Stimulated activated CD4-positive, alpha-beta T cell treated with anti-CD3 and anti-CD28 coated beads, Interleukin-15, amount 100 ng/mL, for 48 hours (primary cell): ENCODE data around the gene REL.
"Not testable (repeated sequence)": the region's sequence is repeated elsewhere in the genome, so short reads cannot be mapped to it uniquely, and the experiment has no call there.

Source experiments
- DNase-seq, 2 donors: peaks; one replicate each; pipeline ENCODE4 v3.0.0-alpha.2; 2020; ENCODE audit warnings: low read depth in 2 of 2

Gene REL

GRCh38 chr2:60867848-60868247 lies 13.5 kb upstream of the REL start:
- no peak for DNase-seq

GRCh38 chr2:60868589-60869273 lies 12.6 kb upstream of the REL start:
- no peak for DNase-seq

GRCh38 chr2:60872510-60872928 lies 8.9 kb upstream of the REL start:
- DNase-seq = no peak

DNA sequence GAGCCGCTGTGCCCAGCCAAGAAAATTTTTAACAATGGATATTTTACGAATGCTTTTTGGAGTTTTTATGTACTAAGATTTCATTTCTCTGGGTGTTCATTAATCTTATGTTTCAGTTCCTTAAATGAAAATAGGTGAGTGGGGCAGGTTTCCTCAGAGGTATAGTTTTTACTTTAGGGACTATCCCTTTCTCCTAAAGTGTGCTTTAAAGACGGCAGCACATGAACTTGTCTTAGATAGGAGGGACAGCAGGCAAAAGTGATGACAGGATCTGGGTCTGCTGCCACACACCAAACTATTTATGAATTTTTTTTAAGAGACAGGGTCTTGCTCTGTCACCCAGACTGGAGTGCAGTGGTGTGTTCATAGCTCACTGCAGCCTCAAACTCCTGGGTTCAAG lies 8.0 kb upstream of the REL start:
- DNase-seq = no peak

DNA sequence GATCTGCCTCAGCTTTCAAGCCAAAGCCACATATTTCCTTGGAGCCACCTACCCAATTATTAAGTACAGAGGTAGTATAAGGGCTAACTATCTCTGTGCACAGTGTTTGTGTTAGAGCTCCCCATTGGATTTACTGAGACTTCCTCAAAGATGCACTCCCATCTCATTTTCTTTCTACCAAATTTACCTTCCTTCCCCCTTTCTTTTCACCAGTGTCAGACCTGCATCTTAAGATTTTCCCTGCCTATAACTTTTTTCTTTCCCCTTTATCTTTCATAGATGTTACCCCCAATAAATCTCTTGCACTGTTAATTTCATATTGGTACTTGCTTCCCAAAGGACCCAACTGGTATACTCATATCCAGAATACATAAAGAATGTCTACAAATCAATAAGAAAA lies 5.9 kb upstream of the REL start:
- DNase-seq = no peak

DNA sequence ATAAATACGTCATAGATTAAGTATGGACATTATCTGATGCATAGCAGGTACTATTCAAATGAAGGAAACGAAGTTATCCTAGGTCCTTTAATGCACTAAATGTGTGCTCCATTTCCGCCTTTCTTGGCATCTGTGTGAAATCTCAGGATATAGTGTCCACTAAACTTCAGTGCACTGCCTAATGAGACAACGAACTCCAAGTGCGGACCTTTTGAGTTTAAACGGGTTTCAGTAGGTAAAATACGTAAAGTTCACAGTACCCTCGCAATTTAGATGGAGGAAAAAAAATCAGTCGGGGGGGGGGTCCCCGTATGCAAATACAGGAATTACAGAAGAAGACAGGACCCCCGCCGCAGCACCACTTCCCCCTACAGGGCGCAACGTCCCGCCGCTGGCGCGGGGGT lies 729 bp upstream of the REL start:
- DNase-seq = no peak

GRCh38 chr2:60882971-60883753 lies 1.8 kb downstream of the REL start:
- no peak for DNase-seq

DNA sequence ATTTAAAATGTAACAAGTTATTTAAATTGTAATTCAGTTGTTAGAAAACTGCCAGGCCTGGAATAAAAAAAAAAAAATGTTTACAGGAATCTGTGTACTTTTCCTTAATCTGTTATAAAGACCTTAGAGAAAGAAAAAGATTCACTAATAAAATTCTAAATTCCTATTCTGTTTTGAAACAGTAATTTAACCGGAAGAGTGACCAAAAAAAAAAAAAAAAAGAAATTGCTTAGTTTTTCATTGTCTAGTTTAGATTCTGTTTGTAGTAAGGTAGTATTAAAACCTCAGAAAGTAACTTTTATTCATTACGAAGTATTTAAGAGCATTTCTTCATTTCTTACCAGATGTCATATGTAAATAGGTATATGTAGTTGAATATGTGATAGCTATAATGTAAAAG lies 2.5 kb downstream of the REL start:
- DNase-seq = no peak

GRCh38 chr2:60884800-60885199 lies 3.4 kb downstream of the REL start:
- DNase-seq = no peak

DNA sequence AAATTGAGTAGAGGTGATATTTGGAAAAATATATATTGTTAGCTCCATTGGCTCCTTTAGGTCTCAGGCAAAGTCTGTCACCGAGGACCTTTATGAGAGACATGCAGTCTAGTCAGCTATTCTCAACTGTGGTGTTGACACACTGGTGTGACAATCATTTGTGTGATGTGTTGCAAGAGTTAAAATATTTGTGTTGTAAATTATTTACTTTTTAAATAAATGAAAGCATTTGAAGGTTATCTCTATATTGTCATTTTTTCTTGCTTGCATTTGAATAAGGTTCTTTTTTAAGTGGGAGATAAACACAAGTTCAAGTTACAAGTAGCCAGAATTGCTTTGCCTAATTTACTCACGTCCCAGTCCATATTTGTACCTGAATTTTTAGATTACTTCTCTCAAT lies 4.3 kb downstream of the REL start:
- no peak for DNase-seq

GRCh38 chr2:60886991-60887390 lies 5.6 kb downstream of the REL start:
- DNase-seq = no peak

DNA sequence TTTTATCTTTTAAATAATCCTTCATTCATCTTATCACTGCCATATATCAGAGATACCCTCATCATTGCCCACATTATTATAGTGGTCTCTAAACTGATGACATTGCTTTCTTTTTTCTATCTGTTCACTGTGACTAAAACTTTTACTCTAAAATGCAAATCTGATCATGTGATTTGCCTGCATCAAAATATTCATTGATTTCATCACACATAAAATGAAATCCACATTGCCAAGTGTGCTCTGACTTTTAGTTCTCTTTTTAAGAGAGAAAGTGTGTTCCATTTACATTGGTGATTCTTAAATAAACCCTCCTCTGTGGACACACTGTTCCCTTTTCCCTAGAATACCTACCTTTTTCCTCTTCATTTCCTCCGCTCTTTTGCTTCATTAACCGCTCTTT lies 7.5 kb downstream of the REL start:
- no peak for DNase-seq

- DNase-seq = not testable (repeated sequence)
These were observed 8.4 kb downstream of the REL start for GRCh38 chr2:60889581-60890392.

GRCh38 chr2:60890393-60890707 lies 9.0 kb downstream of the REL start:
- no peak for DNase-seq

- no peak for DNase-seq
These were observed 9.8 kb downstream of the REL start for GRCh38 chr2:60891180-60891579.

GRCh38 chr2:60898567-60898966 lies 17.2 kb downstream of the REL start:
- DNase-seq = no peak

DNA sequence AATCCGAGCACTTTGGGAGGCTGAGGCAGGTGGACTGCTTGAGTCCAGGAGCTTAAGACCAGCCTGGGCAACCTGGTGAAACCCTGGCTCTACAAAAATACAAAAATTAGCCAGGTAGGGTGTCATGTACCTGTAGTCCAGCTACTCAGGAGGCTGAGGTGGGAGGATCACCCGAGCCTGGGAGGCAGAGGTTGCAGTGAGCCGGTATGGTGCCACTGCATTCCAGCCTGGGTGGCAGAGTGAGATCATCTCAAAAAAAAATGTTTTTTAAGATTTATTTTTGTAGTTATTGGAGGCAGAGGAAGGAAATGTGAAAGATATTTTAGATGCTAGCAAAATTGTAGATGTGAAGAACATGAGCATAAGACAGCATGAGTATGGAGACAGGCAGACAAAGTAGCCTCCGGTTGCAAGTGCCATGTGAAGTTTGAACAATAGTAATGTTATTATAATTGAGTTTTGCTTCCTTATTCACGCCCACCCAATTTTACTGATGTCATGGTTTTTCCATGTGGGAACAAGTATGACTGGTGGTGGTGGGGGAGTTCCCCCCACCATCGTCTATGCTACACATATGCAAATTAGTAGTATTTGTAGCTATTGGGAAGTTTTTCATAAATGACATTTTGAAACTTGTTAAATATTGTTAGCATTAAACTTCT lies 18.0 kb downstream of the REL start:
- peak in 1 of 2 donors; percentile 54 for DNase-seq

DNA sequence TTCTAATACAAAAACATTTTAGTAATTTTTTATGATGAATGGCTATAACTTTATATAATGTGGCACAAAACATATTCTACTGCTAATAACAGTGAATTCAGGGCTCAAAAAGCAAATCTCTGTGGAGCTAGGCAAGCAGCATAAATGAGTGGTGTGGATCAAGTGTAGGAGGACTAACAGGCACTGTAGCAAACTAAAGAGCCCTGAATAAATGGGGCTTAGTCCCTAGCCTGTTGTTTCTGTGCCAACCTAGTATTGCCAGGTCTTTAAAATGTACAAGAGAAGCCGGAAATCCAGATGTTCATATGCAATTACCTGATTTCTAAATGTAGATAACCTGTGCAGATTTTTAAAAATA lies 18.5 kb downstream of the REL start:
- no peak for DNase-seq

GRCh38 chr2:60901296-60901695 lies 19.9 kb downstream of the REL start:
- not testable (repeated sequence) for DNase-seq

DNA sequence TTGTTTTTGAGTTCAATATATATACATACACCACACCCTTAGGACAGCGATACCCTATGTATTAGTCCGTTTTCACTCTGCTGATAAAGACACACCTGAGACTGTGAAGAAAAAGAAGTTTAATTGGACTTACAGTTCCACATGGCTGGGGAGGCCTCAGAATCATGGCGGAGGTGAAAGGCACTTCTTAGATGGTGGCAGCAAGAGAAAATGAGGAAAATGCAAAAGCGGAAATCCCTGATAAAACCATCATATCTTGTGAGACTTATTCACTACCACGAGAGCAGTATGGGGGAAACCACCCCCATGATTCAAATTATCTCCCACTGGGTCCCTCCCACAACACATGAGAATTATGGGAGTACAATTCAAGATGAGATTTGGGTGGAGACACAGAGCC lies 24.5 kb downstream of the REL start:
- DNase-seq = not testable (repeated sequence)

DNA sequence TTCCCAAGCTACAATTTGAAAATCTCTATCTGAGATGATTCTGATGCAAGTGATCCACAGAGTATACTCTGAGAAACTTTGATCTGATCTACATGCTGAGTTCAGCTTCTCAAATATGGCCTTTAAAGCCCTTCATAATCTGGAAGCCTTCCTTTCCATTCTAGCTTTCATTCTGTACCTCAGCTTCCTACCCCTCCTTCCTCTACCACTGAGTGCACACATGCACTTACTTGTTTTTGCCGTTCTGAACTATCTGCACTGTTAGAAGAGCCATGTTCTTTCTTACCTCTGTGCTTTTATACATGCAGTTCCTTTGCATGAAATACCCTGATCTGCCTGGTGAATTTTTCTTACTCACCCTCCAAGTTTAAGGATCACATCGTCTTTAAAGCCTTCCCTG lies 25.0 kb downstream of the REL start:
- DNase-seq = no peak

DNA sequence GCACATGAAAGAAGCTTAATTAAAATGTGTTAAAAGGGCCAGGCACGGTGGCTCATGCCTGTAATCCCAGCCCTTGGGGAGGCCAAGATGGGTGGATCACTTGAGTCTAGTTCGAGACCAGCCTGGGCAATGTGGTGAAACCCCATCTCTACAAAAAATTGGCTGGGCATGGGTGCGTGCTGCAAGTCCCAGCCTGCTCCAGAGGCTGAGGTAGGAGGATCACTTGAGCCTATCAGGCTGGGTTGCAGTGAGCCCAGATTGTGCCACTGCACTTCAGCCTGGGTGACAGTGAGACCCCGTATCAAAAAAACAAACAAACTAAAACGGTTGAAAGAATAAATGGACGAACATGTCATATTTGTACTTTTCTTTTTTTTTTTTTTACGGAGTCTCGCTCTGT lies 26.0 kb downstream of the REL start:
- DNase-seq = no peak
